SK-N-SH treated with all-trans-retinoic acid at 6 μM for 48 hours (cell line): ENCODE data around the gene SLC3A2.

Experiments
- CREB5 ChIP-seq: fragments of 250-450 bp; sonication (Bioruptor Pico); IDR thresholded peaks from 2 replicates; pipeline ENCODE4 v1.5.1; 2020; ENCODE audit warnings: low read depth, mild to moderate bottlenecking, moderate library complexity
- CSDC2 ChIP-seq: fragments of 250-450 bp; sonication (Bioruptor Pico); IDR thresholded peaks from 2 replicates; pipeline ENCODE4 v1.5.0; 2020; ENCODE audit warnings: mild to moderate bottlenecking, moderate library complexity
- CSRNP3 ChIP-seq: fragments of 250-450 bp; sonication (Bioruptor Pico); IDR thresholded peaks from 2 replicates; pipeline ENCODE4 v1.5.1; 2021; ENCODE audit warnings: mild to moderate bottlenecking, moderate library complexity
- ESRRG ChIP-seq: fragments of 250-450 bp; sonication (Bioruptor Pico); IDR thresholded peaks from 2 replicates; pipeline ENCODE4 v1.6.1; 2021; ENCODE audit warnings: mild to moderate bottlenecking
- OSR1 ChIP-seq: fragments of 250-450 bp; sonication (Bioruptor Pico); IDR thresholded peaks from 2 replicates; pipeline ENCODE4 v1.8.0; 2022; ENCODE audit warnings: moderate library complexity, mild to moderate bottlenecking, inconsistent platforms
- PATZ1 ChIP-seq: fragments of 250-450 bp; sonication (Bioruptor Pico); IDR thresholded peaks from 2 replicates; pipeline ENCODE4 v1.8.0; 2020; ENCODE audit warnings: mild to moderate bottlenecking, moderate library complexity, borderline replicate concordance
- RARB ChIP-seq: fragments of 250-450 bp; sonication (Bioruptor Pico); IDR thresholded peaks from 2 replicates; pipeline ENCODE4 v1.8.0; 2021; ENCODE audit warnings: mild to moderate bottlenecking, moderate library complexity
- SNAI2 ChIP-seq: fragments of 250-450 bp; sonication (Bioruptor Pico); IDR thresholded peaks from 2 replicates; pipeline ENCODE4 v1.5.0; 2020; ENCODE audit warnings: mild to moderate bottlenecking, moderate library complexity
- TCF4 ChIP-seq: fragments of 250-450 bp; sonication (Bioruptor Pico); IDR thresholded peaks from 2 replicates; pipeline ENCODE4 v1.8.0; 2021; ENCODE audit warnings: mild to moderate bottlenecking, moderate library complexity, borderline replicate concordance
- ZC3H10 ChIP-seq: fragments of 250-450 bp; sonication (Bioruptor Pico); IDR thresholded peaks from 2 replicates; pipeline ENCODE4 v1.5.1; 2021; ENCODE audit warnings: mild to moderate bottlenecking, moderate library complexity
- ZFP3 ChIP-seq: fragments of 250-450 bp; sonication (Bioruptor Pico); IDR thresholded peaks from 2 replicates; pipeline ENCODE4 v1.5.0; 2020; ENCODE audit warnings: mild to moderate bottlenecking, moderate library complexity
- ZNF565 ChIP-seq: fragments of 450-650 bp; formaldehyde crosslinking; conservative IDR thresholded peaks from 2 replicates; pipeline ENCODE4 v1.5.0; 2020; ENCODE audit warnings: low read depth, mild to moderate bottlenecking, moderate library complexity
- ZNF8 ChIP-seq: fragments of 450-650 bp; formaldehyde crosslinking; IDR thresholded peaks from 2 replicates; pipeline ENCODE4 v1.5.0; 2020; ENCODE audit warnings: mild to moderate bottlenecking, moderate library complexity

GRCh38 chr11:62923601-62924411, 43.1 kb downstream of the SLC3A2 start:
- TF ChIP-seq PATZ1, result no peak
- no peak for TF ChIP-seq RARB
- TF ChIP-seq CSRNP3, result no peak
- TF ChIP-seq ESRRG (CRISPR knock-in tag), result no peak
- no peak for TF ChIP-seq ZNF8
- no peak for TF ChIP-seq ZC3H10 (CRISPR knock-in tag)
- no peak for TF ChIP-seq ZFP3 (CRISPR knock-in tag)
- TF ChIP-seq CREB5 (CRISPR knock-in tag), result no peak
- TF ChIP-seq SNAI2 (CRISPR knock-in tag), result no peak
- no peak for TF ChIP-seq ZNF565 (CRISPR knock-in tag)
- no peak for TF ChIP-seq CSDC2
- no peak for TF ChIP-seq TCF4
- TF ChIP-seq OSR1 (CRISPR knock-in tag), result no peak
